T-cell (primary cell): ENCODE data around the gene ZGPAT. TPM values are rescaled to one million over a fixed set of nuclear protein-coding genes. Genes with fewer than 3 reads are reported as not detected.
"Not testable (repeated sequence)": the region's sequence is repeated elsewhere in the genome, so short reads cannot be mapped to it uniquely, and the experiment has no call there.

Source experiments
- ATAC-seq, 4 experiments: fragments of 200-7000 bp in 3 of 4; fragments of 150-1000 bp in 1 of 4; cut with Tn5 transposase; replicated peaks in 1 of 4; 1 replicate in 3 of 4; 2 replicates in 1 of 4; pipeline ENCODE4 v1.10.0; 2021; ENCODE audit warnings: moderate library complexity in 3 of 4, mild to moderate bottlenecking in 2 of 4, moderate number of reproducible peaks in 1 of 4
- CTCF ChIA-PET, 2 donors: fragments of 300-600 bp; sonication (Branson Sonifier 250); formaldehyde crosslinking; loops; one replicate each; lab custom pipeline; 2022; ENCODE audit warnings: antibody characterized with exemption in 2 of 2; lab: Charles Lee
- POLR2A ChIA-PET, 2 donors: fragments of 300-600 bp; sonication (Branson Sonifier 250); formaldehyde crosslinking; loops; one replicate each; lab custom pipeline; 2022; ENCODE audit warnings: antibody characterized with exemption in 2 of 2; lab: Charles Lee
- DNase-seq, 35 experiments: peaks; one replicate each; pipeline versions ENCODE4 v3.0.0 to v3.0.0-alpha.2; 2013 to 2023
- H3K27ac ChIP-seq: one replicate; pipeline ENCODE4 v1.5.1; 2013; ENCODE audit warnings: low read length
- H3K27me3 ChIP-seq, 2 experiments: replicated peaks in 1 of 2; 1 replicate in 1 of 2; 2 replicates in 1 of 2; pipeline versions ENCODE4 v1.6.1 to v1.7.0; 2013; ENCODE audit warnings: low read length in 1 of 2, mixed read lengths in 1 of 2; ENCODE audit not compliant: control insufficient read depth in 2 of 2, insufficient read depth in 2 of 2; ENCODE audit errors: extremely low read depth in 1 of 2
- H3K36me3 ChIP-seq, 2 donors: 1 replicate in 1 of 2; 2 replicates in 1 of 2; pipeline versions ENCODE4 v1.6.1 to v1.7.0; 2013; ENCODE audit warnings: low read length in 1 of 2; ENCODE audit not compliant: control insufficient read depth in 2 of 2, insufficient read depth in 1 of 2; ENCODE audit errors: extremely low read depth in 1 of 2
- H3K4me1 ChIP-seq, 2 experiments: 1 replicate in 1 of 2; 2 replicates in 1 of 2; pipeline versions ENCODE4 v1.6.1 to v1.7.0; 2013; ENCODE audit warnings: low read length in 2 of 2, mixed read lengths in 1 of 2; ENCODE audit not compliant: insufficient read depth in 2 of 2, control insufficient read depth in 1 of 2; ENCODE audit errors: extremely low read depth in 1 of 2
- H3K4me3 ChIP-seq, 2 donors: 1 replicate in 1 of 2; 2 replicates in 1 of 2; pipeline versions ENCODE4 v1.5.1 to v1.7.0; 2013; ENCODE audit warnings: mild to moderate bottlenecking in 2 of 2, low read length in 1 of 2, moderate library complexity in 1 of 2; ENCODE audit not compliant: control insufficient read depth in 1 of 2; ENCODE audit errors: extremely low read depth in 1 of 2
- H3K9me3 ChIP-seq: 2 replicates; pipeline ENCODE4 v1.7.0; 2013
- H3K27ac Mint-ChIP-seq, 2 donors: one replicate each; pipeline ENCODE4 v1.8.0; 2020 to 2021; ENCODE audit warnings: mild to moderate bottlenecking in 2 of 2, mixed read lengths in 2 of 2
- H3K27me3 Mint-ChIP-seq, 2 donors: one replicate each; pipeline ENCODE4 v1.8.0; 2021 to 2022; ENCODE audit warnings: mixed read lengths in 2 of 2
- H3K36me3 Mint-ChIP-seq: one replicate; pipeline ENCODE4 v1.8.0; 2021; ENCODE audit warnings: mixed read lengths
- H3K4me1 Mint-ChIP-seq, 3 donors: one replicate each; pipeline ENCODE4 v1.8.0; 2020 to 2022; ENCODE audit warnings: mixed read lengths in 3 of 3, mild to moderate bottlenecking in 1 of 3
- H3K4me3 Mint-ChIP-seq, 3 donors: one replicate each; pipeline ENCODE4 v1.8.0; 2020 to 2022; ENCODE audit warnings: mild to moderate bottlenecking in 3 of 3, mixed read lengths in 3 of 3, moderate library complexity in 3 of 3
- H3K9me3 Mint-ChIP-seq, 3 donors: one replicate each; pipeline ENCODE4 v1.8.0; 2020 to 2022; ENCODE audit warnings: mixed read lengths in 3 of 3
- WGBS: methylation state at CpG from one replicate; pipeline ENCODE4 v1.1.5; 2013; ENCODE audit warnings: missing lambda C conversion rate; ENCODE audit not compliant: insufficient coverage; 5-methylcytosine and 5-hydroxymethylcytosine counted together
- total RNA-seq, 35 experiments: library from RNA in 6 of 35; stranded (reverse) in 6 of 35; fragments of 120-200 nt in 1 of 35; gene quantifications; one replicate each; pipeline versions ENCODE4 v1.2.1 to v1.2.4 and lab custom pipeline; 2013 to 2026

ZGPAT gene
- total RNA-seq, 5 donors from 2014 or later (not counting 1 experiment from before 2014, with no cell fraction given) = 42.7 to 71.0 (median 59.0) TPM

DNA sequence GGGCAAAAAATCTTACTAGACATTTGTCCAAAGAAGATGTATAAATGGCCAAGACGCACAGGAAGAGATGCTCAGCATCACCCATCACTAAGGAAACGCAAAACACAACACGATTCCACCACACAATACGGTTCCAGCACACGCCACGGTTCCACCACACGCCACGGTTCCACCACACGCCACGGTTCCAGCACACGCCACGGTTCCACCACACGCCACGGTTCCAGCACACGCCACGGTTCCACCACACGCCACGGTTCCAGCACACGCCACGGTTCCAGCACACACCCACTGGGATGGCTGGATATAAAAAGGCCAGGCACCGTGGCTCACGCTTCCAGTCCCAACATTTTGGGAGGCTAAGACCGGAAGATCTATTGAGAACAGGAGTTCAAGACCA lies 69.0 kb downstream of the ZGPAT start:
- H3K4me3 Mint-ChIP-seq, H3K27ac ChIP-seq, DNase-seq, POLR2A ChIA-PET, H3K36me3 ChIP-seq, H3K4me3 ChIP-seq, ATAC-seq, H3K27me3 ChIP-seq, H3K9me3 Mint-ChIP-seq, H3K9me3 ChIP-seq, H3K36me3 Mint-ChIP-seq, H3K27me3 Mint-ChIP-seq, H3K27ac Mint-ChIP-seq: not testable (repeated sequence)
- H3K4me1 ChIP-seq = peaks cover 3 to 25% of the 10 kb centered on the region in 2 experiments
- WGBS = 90% methylated on average over 5 of the region's 23 CpGs
- CTCF ChIA-PET = interaction anchor here in 1 of 2 donors (0.7 kb wide), 1 partner anchor 619 kb away, joined by 3 read pairs; no protein-coding TSS in a partner anchor
- H3K4me1 Mint-ChIP-seq = peaks cover 7 to 13% (median 8%) of the 10 kb centered on the region in 3 donors

DNA sequence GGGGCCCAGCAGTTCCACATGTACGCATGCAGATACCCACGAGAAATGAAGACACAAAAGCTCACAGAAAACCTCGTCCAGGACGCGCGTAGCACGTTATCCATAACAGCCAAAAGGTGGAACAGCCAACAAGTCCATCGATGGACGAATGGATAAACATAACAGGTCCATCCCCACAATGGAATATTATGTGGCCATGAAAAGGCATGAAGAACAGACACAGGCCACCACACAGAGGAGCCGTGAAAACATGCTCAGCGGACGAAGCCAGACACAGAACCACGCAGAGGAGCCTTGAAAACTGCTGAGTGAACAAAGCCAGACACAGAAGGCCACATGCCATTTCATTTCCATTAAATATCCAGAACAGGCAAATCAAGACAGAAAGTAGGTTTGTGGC lies 69.8 kb downstream of the ZGPAT start:
- CTCF ChIA-PET = no interaction called here
- Histone ChIP-seq H3K9me3 (no peaks in the 10 kb centered on the region), H3K27ac (no peak overlapping the region), H3K36me3 (no peaks in the 10 kb centered on the region), H3K4me1 (peaks cover 3 to 32% of the 10 kb centered on the region in 2 experiments), H3K27me3 (peaks cover 0 to 8% of the 10 kb centered on the region in 2 experiments), H3K4me3 (no peak overlapping the region)
- 92% methylated on average over 7 of the region's 13 CpGs for WGBS
- Mint-ChIP-seq H3K36me3 (no peaks in the 10 kb centered on the region), H3K9me3 (no peaks in the 10 kb centered on the region), H3K27me3 (no peaks in the 10 kb centered on the region), H3K4me3 (no peak overlapping the region), H3K4me1 (peaks cover 14 to 20% (median 15%) of the 10 kb centered on the region in 3 donors), H3K27ac (no peak overlapping the region)
- POLR2A ChIA-PET = no interaction called here
- no peak for DNase-seq
- ATAC-seq = no peak

DNA sequence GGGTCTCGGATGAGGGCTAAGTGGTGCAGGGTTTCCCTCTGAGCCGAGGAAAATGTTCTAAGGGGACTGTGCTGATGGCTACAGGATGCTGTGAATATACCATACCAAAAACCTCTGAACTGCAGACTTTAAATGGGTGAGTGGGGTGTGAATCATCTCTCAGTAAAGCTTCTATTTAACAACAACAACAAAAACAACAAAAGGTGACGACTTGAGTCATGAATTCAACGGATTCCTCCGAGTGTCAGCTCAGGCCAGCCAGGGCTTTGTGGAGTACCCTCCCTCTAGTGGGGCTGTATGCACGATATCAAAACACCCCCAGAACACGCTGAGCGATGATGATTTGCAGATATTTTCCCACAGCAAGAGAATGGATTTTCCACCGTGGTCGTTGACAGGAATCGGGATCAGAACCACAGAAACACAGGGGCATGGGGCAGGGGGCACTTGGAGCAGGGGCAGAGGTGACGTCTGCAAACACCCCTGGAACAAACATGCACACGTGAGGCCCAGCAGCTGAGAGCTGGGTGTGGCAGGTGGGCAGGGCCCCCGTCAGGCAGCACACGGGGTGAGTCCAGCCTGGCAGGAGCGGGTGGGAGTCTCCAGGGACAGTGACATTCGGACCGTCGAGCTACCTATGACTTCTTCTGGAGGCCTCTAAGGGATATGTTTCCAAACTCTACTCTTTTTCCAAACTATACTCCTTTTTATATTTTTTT lies 70.4 kb downstream of the ZGPAT start:
- no peaks in the 10 kb centered on the region for H3K9me3 ChIP-seq
- H3K4me3 ChIP-seq = no peak overlapping the region
- peaks cover 0 to 4% of the 10 kb centered on the region in 2 experiments for H3K27me3 ChIP-seq
- Mint-ChIP-seq H3K36me3 (no peaks in the 10 kb centered on the region), H3K27ac (no peak overlapping the region), H3K9me3 (no peaks in the 10 kb centered on the region), H3K4me1 (peaks cover 15 to 23% (median 17%) of the 10 kb centered on the region in 3 donors), H3K4me3 (no peak overlapping the region), H3K27me3 (no peaks in the 10 kb centered on the region)
- ChIA-PET CTCF (no interaction called here), POLR2A (no interaction called here)
- no peak for ATAC-seq
- WGBS = 51% methylated on average over 9 of the region's 19 CpGs
- H3K27ac ChIP-seq = no peak overlapping the region
- no peaks in the 10 kb centered on the region for H3K36me3 ChIP-seq
- H3K4me1 ChIP-seq = peaks cover 3 to 34% of the 10 kb centered on the region in 2 experiments
- DNase-seq = no peak

DNA sequence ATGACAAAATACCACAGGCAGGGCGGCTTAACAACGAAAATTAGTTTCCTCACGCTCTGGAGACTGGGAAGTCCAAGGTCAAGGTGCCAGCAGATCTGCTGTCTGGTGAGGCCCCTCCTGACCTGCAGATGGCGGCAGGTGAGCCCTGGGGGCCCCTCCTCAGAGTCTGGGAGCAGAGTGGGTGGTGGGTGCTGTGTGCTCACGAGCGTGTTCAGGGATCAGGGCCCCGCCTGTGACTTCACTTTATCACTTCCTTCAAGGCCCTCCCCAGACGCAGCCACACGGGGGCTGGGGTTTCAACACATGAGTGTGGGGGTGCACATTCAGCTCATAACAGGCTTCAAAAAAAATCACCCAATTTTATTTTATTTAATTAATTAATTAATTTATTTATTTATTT lies 71.0 kb downstream of the ZGPAT start:
- Histone ChIP-seq H3K4me1 (peaks cover 2 to 30% of the 10 kb centered on the region in 2 experiments), H3K36me3 (no peaks in the 10 kb centered on the region), H3K9me3 (no peaks in the 10 kb centered on the region), H3K4me3 (no peak overlapping the region), H3K27me3 (peaks cover 0 to 4% of the 10 kb centered on the region in 2 experiments), H3K27ac (no peak overlapping the region)
- DNase-seq (no peak), ATAC-seq (no peak)
- Mint-ChIP-seq H3K4me3 (no peak overlapping the region), H3K4me1 (peaks cover 15 to 23% (median 17%) of the 10 kb centered on the region in 3 donors), H3K27me3 (no peaks in the 10 kb centered on the region), H3K9me3 (no peaks in the 10 kb centered on the region), H3K27ac (no peak overlapping the region), H3K36me3 (no peaks in the 10 kb centered on the region)
- CTCF ChIA-PET = no interaction called here
- POLR2A ChIA-PET = no interaction called here
- 77% methylated on average over 4 of the region's 9 CpGs for WGBS

DNA sequence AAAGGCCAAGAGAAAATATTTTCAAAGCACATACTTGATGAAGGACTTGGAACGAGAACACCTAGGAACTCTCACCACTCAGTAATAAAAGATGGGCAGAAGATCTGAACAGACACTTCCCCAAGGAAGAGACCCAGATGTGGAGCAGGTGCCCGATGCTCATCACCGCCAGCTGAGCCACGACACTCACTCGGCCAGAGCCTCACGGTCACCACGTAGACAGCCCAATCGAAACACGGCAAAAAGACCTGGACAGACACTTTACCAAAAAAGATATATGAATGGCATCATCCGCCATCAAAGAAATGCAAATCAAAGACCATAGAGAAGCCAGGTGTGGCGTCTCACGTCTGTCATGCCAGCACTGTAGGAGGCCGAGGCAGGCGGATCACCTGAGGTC lies 73.3 kb downstream of the ZGPAT start:
- ChIA-PET POLR2A (interaction anchor here in 1 of 2 donors (0.7 kb wide), 1 partner anchor 25 kb away, joined by 10 read pairs; no protein-coding TSS in a partner anchor), CTCF (interaction anchor here (0.6 kb wide), 3 partner anchors 149 to 213 kb away, joined by 3 to 4 read pairs (median 3); partner anchors contain the start of gene UCKL1 (in 1 of the 2))
- Mint-ChIP-seq H3K27ac (peak overlapping the region in 1 of 2 donors; percentile 64), H3K9me3 (no peaks in the 10 kb centered on the region), H3K4me1 (peaks cover 13 to 21% (median 20%) of the 10 kb centered on the region in 3 donors), H3K36me3 (no peaks in the 10 kb centered on the region), H3K27me3 (no peaks in the 10 kb centered on the region), H3K4me3 (peak overlapping the region in 1 of 3 donors; percentile 40)
- H3K4me1 ChIP-seq = peaks cover 0 to 20% of the 10 kb centered on the region in 2 experiments
- ATAC-seq = no peak
- H3K4me3 ChIP-seq = no peak overlapping the region
- H3K27ac ChIP-seq = no peak overlapping the region
- no peaks in the 10 kb centered on the region for H3K27me3 ChIP-seq
- H3K36me3 ChIP-seq = no peaks in the 10 kb centered on the region
- 91% methylated on average over 6 of the region's 14 CpGs for WGBS
- no peaks in the 10 kb centered on the region for H3K9me3 ChIP-seq
- no peak for DNase-seq

DNA sequence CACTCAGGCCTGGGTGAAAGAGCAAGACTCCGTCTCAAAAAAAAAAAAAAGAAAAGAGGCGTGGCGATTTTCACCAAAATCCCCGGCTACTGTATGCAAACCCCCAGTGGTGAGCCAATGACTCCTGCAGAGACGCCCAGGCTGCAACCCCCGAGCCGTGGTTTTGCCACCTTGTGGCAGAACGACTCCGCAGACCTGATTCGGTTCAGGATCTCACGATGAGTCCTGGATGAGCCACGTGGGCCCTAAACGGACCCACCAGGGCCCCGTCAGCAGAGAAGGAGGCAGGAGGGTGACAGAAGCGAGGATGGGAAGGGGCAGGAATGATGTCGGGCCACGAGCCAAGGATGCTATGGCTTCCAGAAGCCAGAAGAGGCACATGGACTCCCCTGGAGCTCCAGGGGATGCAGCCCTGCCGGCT lies 74.2 kb downstream of the ZGPAT start:
- Mint-ChIP-seq H3K36me3 (no peaks in the 10 kb centered on the region), H3K4me1 (peaks cover 13 to 22% (median 21%) of the 10 kb centered on the region in 3 donors), H3K27ac (peak overlapping the region; percentile 83 to 84), H3K9me3 (no peaks in the 10 kb centered on the region), H3K4me3 (peak overlapping the region in 2 of 3 donors; percentile 39 to 40), H3K27me3 (no peaks in the 10 kb centered on the region)
- WGBS = 22% methylated on average over 13 of the region's 18 CpGs
- H3K27ac ChIP-seq = peak overlapping the region; percentile 47
- POLR2A ChIA-PET = no interaction called here
- peaks cover 0 to 3% of the 10 kb centered on the region in 2 experiments for H3K27me3 ChIP-seq
- ATAC-seq (peak; percentile 74 to 92 (median 84)), DNase-seq (peak; percentile 12 to 88 (median 58))
- H3K9me3 ChIP-seq = no peaks in the 10 kb centered on the region
- no peaks in the 10 kb centered on the region for H3K36me3 ChIP-seq
- CTCF ChIA-PET = interaction anchor here (0.6 kb wide), 3 partner anchors 150 to 213 kb away, joined by 3 to 4 read pairs (median 3); partner anchors contain the start of gene UCKL1 (in 1 of the 2)
- H3K4me1 ChIP-seq = peaks cover 0 to 25% of the 10 kb centered on the region in 2 experiments
- H3K4me3 ChIP-seq = peak overlapping the region in 1 of 2 donors; percentile 9
